Measurements from ENCODE around the gene SEMA4B. TPM values are rescaled to one million over a fixed set of nuclear protein-coding genes. Genes with fewer than 3 reads are reported as not detected.

SEMA4B gene
- total RNA-seq, 4 donors from 2014 or later: 115 to 193 (median 134) TPM

GRCh38 chr15:90205050-90205848 is 4.1 kb downstream of the SEMA4B start:
- DNase-seq: no peak
- intact Hi-C loops (cut with DNase I; ENCODE audit: low total_unique reads) (no loop called here), in situ Hi-C loops (cut with MboI; ENCODE audit: low pct_ligation_motif_present in 1 of 4, low pct_unique_long_range_greater_than_20kb in 1 of 4, low sequenced_read_pairs in 3 of 4) (no loop called here)
- H3K4me3 ChIP-seq: no peak overlapping the region
- H3K9me3 ChIP-seq: no peaks in the 10 kb centered on the region
- 85% methylated on average over 9 of the region's 10 CpGs; no CpG with 5 or more reads in 1 of the 2 donors for WGBS, 2 donors (ENCODE audit: low coverage in 1 of 2)
- no peak for TF ChIP-seq POLR2AphosphoS5 (IDR thresholded peaks at IDR 0.05)
- TF ChIP-seq, protein P1, sequence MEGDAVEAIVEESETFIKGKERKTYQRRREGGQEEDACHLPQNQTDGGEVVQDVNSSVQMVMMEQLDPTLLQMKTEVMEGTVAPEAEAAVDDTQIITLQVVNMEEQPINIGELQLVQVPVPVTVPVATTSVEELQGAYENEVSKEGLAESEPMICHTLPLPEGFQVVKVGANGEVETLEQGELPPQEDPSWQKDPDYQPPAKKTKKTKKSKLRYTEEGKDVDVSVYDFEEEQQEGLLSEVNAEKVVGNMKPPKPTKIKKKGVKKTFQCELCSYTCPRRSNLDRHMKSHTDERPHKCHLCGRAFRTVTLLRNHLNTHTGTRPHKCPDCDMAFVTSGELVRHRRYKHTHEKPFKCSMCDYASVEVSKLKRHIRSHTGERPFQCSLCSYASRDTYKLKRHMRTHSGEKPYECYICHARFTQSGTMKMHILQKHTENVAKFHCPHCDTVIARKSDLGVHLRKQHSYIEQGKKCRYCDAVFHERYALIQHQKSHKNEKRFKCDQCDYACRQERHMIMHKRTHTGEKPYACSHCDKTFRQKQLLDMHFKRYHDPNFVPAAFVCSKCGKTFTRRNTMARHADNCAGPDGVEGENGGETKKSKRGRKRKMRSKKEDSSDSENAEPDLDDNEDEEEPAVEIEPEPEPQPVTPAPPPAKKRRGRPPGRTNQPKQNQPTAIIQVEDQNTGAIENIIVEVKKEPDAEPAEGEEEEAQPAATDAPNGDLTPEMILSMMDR (IDR thresholded peaks at IDR 0.05): no peak
- TF ChIP-seq EP300 (IDR thresholded peaks at IDR 0.05; ENCODE audit: low read depth): no peak
- TF ChIP-seq POLR2A (IDR thresholded peaks at IDR 0.05): no peak
- no peak overlapping the region for H3K27ac ChIP-seq
- no peaks in the 10 kb centered on the region for H3K27me3 ChIP-seq
- H3K36me3 ChIP-seq: no peaks in the 10 kb centered on the region
- peaks cover 18 to 41% (median 22%) of the 10 kb centered on the region in 4 donors for H3K4me1 ChIP-seq

GRCh38 chr15:90205886-90206285 is 4.8 kb downstream of the SEMA4B start:
- TF ChIP-seq POLR2AphosphoS5 (IDR thresholded peaks at IDR 0.05) (no peak), POLR2A (IDR thresholded peaks at IDR 0.05) (no peak), EP300 (IDR thresholded peaks at IDR 0.05; ENCODE audit: low read depth) (no peak)
- TF ChIP-seq, protein P1 (IDR thresholded peaks at IDR 0.05): no peak
- intact Hi-C loops (cut with DNase I; ENCODE audit: low total_unique reads) (no loop called here), in situ Hi-C loops (cut with MboI; ENCODE audit: low pct_ligation_motif_present in 1 of 4, low pct_unique_long_range_greater_than_20kb in 1 of 4, low sequenced_read_pairs in 3 of 4) (no loop called here)
- no peak overlapping the region for H3K4me3 ChIP-seq
- H3K4me1 ChIP-seq: peaks cover 18 to 41% (median 22%) of the 10 kb centered on the region in 4 donors
- H3K36me3 ChIP-seq: no peaks in the 10 kb centered on the region
- no peaks in the 10 kb centered on the region for H3K27me3 ChIP-seq
- no peaks in the 10 kb centered on the region for H3K9me3 ChIP-seq
- H3K27ac ChIP-seq: no peak overlapping the region
- whole genome bisulfite sequencing, 2 donors (ENCODE audit: low coverage in 1 of 2): 96% methylated on average over 5 of the region's 5 CpGs; no CpG with 5 or more reads in 1 of the 2 donors
- no peak for DNase-seq

GRCh38 chr15:90207252-90207651 is 6.1 kb downstream of the SEMA4B start:
- in situ Hi-C loops (cut with MboI; ENCODE audit: low pct_ligation_motif_present in 1 of 4, low pct_unique_long_range_greater_than_20kb in 1 of 4, low sequenced_read_pairs in 3 of 4): no loop called here
- no peak for DNase-seq
- no peaks in the 10 kb centered on the region for H3K36me3 ChIP-seq
- H3K9me3 ChIP-seq: no peaks in the 10 kb centered on the region
- intact Hi-C loops (cut with DNase I; ENCODE audit: low total_unique reads): no loop called here
- H3K27ac ChIP-seq: no peak overlapping the region
- H3K27me3 ChIP-seq: no peaks in the 10 kb centered on the region
- H3K4me3 ChIP-seq: no peak overlapping the region
- 86 to 89% methylated on average over 5 to 6 of the region's 6 CpGs for WGBS, 2 donors (ENCODE audit: low coverage in 1 of 2)
- H3K4me1 ChIP-seq: peaks cover 24 to 48% (median 27%) of the 10 kb centered on the region in 4 donors
- no peak for TF ChIP-seq EP300 (IDR thresholded peaks at IDR 0.05; ENCODE audit: low read depth)
- TF ChIP-seq, protein P1 (IDR thresholded peaks at IDR 0.05): no peak
- TF ChIP-seq POLR2A (IDR thresholded peaks at IDR 0.05): no peak
- no peak for TF ChIP-seq POLR2AphosphoS5 (IDR thresholded peaks at IDR 0.05)

DNA sequence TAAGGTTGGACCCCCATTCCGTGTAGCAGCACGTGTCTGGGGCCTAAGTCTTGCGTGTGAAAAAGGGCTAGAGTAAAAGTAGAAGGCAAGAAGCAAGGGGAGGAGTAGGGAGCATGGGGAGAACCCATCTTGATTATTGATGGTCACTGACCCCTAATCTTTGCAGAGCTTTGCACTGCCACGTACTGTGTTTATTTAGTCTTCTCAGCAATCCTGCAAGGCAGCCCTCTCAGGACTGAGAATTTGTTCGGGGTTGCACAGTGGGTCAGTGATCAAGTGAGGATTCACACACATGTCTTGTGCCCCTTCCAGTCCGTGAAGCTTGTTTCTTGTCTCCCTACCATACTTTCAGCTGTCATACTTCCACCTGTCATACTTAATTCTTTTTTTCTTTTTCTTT is 7.2 kb downstream of the SEMA4B start:
- WGBS, 2 donors (ENCODE audit: low coverage in 1 of 2): 89 to 94% methylated on average over 4 to 6 of the region's 6 CpGs
- H3K27me3 ChIP-seq: no peaks in the 10 kb centered on the region
- H3K9me3 ChIP-seq: no peaks in the 10 kb centered on the region
- intact Hi-C loops (cut with DNase I; ENCODE audit: low total_unique reads): no loop called here
- H3K36me3 ChIP-seq: no peaks in the 10 kb centered on the region
- H3K27ac ChIP-seq: no peak overlapping the region
- peaks cover 29 to 48% (median 30%) of the 10 kb centered on the region in 4 donors for H3K4me1 ChIP-seq
- in situ Hi-C loops (cut with MboI; ENCODE audit: low pct_ligation_motif_present in 1 of 4, low pct_unique_long_range_greater_than_20kb in 1 of 4, low sequenced_read_pairs in 3 of 4): no loop called here
- H3K4me3 ChIP-seq: no peak overlapping the region
- DNase-seq: no peak
- TF ChIP-seq EP300 (IDR thresholded peaks at IDR 0.05; ENCODE audit: low read depth) (no peak), POLR2A (IDR thresholded peaks at IDR 0.05) (no peak), POLR2AphosphoS5 (IDR thresholded peaks at IDR 0.05) (no peak)
- TF ChIP-seq, protein P1 (IDR thresholded peaks at IDR 0.05): no peak

Measured in transverse colon (tissue), 4 donors.